Dedifferentiated amniotic fluid mesenchymal stem cell (primary cell): ENCODE measurements around the gene PARVG.
"Not testable (repeated sequence)": the region's sequence is repeated elsewhere in the genome, so short reads cannot be mapped to it uniquely, and the experiment has no call there.

Source experiments
- DNase-seq: peaks from one replicate; pipeline ENCODE4 v3.0.0-alpha.2; 2016; ENCODE audit errors: extremely low spot score

PARVG gene

DNA sequence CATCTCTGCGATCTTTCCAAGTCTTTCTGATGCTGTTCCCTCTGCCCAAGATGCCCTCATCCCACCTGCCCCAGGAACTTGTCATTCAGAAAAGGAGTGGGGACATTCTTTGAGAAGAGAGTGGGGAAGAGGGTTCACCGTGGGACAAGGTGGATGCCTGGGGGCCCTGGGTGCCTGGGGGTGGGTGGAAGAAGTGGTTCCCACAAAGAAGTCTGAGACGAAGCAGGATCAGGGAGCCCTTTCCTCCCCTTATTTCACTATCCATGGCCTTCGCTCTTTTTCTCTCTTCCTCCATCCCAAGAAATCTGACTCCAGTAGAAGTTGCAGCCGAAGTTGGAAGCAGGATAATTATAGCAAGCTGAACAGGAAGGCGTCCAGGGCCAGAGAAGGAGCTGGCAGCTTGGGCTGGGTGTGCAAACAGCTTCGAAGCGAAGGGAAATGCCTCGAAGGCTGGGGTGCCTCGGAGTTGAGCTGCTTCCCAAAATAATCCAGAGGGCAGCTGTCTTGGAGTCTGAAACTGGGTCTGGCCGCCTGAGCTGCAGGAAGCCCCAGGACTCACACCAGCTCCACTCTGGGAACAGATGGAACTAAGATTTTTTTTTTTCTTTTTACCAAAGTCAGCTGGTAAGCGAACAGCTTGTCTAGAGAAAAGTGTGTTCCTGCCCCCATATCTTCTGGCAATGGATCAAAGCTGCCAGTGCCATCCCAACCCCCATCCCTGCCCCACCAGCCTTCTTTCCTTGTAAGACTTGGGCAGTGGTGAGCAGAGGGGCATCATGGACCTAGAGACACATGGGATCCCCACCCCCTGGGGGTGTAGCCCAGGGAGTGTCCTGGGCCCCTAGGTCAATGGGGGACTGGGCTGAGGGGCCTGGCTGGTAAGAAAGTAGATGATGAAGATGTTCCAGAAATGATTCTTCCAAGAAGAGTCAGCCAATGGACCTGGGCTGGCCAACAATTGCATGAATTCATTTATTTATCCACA lies 31.5 kb downstream of the PARVG start:
- DNase-seq, result peak; percentile 36

DNA sequence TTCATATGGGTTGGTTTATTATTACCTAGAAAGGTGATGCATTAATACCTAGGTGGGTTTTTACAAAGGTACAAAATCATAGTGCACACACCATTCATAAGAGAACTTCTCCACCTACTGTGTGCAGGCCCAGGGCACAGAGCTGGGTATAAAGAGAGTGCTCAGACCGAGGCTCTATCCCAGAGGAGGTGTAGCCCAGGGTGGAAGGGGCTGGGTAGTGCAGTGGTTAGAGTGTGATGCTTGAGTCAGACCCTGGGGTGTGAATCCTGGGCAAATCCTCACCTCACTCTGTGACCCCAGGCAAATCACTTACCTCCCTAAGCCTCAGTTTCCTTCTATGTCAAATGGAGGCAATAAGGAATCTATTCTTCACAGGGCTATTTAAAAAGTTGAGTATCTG lies 32.2 kb downstream of the PARVG start:
- no peak for DNase-seq

DNA sequence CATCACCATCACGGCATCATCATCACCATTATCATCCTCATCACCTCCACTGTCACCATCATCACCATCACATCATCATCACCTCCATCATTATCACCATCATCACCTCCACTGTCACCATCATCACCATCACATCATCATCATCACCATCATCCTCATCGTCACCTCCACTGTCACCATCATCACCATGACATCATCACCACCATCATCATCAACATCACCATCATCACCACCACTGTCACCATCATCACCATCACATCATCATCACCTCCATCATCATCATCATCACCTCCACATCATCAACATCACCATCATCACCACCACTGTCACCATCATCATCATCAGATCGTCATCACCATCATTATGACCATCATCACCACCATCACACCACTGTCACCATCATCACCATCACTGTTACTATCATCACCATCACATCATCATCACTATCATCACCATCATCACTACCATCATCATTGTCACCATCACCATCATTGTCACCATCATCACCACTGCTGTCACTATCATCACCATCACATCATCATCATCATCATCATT lies 32.8 kb downstream of the PARVG start:
- no peak for DNase-seq

DNA sequence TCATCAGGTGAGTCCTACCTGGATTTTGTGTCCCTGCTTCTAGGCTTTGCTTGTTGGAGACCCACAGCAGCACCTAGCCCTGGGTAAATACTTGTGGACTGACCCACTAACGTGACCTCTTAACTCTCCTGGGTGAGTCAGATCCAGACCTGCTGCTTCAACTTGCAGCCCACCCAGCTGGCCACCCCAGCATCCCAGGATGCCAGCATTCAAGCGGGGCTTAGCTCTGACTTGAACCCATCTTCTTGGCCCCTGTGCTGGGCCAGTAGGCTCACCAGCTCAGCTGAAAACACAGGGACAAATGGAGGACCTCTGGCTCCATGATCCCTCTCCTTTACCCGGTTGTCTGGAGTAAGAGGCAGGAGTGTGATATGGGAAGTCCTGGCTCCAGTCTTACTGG lies 33.5 kb downstream of the PARVG start:
- no peak for DNase-seq

DNA sequence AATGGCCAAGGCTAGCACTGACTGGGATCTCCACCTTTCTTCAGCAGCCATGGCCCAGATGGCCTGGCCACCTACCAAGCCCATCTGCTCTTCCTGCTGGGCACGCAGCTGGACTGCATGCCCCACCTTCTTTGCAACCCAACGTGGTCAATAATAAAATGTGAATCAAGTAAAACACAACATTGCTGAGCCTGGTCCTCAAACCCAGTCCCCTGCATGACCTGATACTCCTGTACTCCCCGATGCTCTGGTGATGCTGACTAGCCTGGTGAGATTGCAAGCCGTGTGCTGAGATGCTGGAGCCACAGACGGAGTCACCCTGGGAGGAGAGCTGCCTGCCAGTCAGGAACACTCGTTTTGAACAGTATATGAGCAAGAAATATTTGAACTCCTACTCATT lies 34.0 kb downstream of the PARVG start:
- no peak for DNase-seq

DNA sequence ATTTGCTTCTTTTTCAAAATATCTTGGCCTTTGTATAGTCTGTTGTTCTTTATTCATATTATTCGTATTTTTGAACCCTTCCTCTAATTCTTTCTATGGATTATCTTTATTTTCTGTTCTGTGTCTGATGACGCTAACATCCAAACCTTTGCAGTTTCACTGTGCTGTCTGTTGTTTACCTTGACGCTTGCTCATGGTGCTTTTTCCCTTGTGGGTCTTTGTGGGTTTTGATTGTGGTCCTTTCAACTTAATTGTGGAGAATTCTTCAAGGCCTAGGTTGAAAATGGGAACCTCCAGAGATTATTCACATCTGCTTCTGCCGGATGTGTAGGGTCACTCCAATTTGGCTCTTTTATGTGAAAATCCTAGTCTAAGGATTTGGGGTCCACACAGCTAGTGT lies 34.6 kb downstream of the PARVG start:
- DNase-seq, result no peak

DNA sequence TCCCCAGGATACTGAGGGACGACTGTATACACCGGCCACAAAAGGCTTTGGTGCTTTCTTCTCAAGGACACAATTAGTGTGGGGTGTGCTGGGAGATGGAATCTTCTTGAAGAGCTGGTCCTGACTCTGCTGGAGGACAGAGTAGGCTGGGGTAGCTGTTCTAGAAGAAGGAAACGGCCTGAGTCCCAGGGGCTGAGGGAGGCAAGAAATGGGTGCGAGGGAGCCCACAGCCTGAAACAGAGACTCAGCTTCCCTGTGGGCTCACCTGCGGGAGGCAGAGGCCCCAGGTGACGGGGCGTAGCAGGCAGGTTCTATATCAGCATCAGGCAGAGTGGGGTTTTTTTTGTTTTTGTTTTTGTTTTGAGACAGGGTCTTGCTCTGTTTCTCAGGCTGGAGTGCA lies 36.6 kb downstream of the PARVG start:
- no peak for DNase-seq

DNA sequence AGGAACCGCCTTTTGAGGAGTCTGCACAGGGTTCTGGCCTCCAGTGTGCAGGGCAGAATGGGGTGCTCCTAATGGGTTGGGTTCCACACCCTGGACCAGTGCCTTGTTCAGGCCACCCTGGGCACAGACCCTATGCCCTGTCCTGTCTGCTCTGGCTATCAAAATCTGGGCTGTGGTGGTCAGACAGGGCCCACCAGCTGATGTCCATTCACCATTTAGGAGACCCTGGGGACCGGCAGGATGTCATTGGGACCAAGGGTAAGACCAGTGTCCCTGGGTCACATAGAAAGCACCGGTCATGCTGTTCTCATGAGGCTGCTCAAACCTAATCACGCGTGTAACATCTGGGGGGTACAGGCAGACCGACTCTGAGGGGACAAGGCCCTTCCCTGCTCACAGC lies 37.3 kb downstream of the PARVG start:
- no peak for DNase-seq

DNA sequence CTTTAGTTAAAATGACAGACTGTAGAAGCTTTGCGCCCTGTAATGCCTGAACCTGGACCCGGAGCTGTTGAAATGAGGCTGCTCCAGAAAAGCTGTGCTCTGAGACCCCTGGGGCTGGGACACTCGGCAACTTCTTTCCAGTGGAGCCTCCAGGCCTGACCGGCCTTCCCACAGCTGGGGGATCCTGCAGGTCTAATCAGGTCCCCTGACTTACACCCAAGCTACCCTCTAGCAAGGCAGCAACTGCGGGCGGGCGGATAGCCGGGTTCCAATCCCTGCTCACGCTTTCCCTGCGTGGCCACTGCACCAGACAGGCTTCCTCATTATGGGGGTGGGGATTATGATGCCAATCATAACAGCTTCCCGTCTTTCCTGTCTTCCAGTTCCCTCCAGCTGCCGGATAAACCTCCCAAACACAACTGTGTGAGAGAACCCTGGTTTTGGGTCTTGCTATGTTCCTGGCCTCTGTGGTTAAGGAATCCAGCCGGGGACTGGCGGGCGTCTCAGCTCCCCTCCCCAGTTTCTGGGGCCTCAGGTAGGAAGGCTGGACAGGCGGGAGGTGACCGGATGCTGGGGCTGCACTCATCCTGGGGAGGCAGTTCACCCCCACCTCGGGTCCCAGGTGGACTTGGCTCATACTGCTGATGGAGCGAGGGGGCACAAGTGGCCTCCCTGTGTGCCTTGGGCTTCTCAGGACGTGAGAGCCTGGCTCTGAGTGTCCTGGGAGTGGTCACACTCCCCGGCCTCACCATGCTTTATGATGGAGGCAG lies 38.6 kb downstream of the PARVG start:
- no peak for DNase-seq

DNA sequence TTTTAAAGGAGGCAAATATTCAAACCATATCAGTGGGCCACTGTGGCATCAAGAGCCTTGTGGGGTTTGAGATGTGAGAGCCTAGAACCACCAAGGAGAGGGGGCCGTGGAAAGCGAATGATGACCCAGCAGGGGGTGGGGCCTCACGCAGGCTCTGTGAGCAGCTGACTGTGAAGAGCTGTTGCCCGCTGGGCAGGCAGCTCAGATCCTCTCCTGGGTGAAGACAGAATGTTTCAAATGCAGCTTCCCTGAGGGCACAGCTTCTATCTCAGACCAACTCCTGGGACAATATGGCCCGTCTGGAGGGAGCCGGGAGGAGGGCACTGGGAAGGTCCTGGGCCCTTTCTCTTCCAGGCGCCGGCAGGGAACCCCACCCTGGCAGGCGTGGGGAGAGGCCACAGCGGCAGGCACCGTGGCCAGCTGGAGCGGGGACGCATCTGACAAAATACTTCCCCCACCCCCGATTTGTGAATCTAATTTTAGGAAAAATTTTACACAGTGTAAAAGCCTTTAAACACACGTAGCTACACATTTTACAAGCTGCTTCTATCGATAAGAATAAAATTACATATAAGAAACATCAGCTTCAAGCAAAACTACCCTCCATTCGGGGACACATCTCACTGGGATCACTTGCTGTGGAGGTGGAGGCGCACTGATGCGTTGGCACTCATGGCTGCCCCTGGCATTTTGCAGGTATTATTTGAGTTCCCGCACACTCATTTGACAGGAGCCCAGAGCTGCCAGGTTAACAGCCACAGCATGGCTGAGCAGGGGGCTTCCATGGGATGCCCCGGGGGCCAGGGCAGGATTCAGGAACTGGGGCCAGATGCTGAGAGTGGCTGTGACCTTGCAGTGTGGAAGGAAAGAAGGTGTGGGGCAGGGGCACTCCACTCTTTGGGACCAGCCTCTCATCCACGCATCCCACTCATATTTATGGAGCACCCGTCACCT lies 40.3 kb downstream of the PARVG start:
- DNase-seq, result no peak

DNA sequence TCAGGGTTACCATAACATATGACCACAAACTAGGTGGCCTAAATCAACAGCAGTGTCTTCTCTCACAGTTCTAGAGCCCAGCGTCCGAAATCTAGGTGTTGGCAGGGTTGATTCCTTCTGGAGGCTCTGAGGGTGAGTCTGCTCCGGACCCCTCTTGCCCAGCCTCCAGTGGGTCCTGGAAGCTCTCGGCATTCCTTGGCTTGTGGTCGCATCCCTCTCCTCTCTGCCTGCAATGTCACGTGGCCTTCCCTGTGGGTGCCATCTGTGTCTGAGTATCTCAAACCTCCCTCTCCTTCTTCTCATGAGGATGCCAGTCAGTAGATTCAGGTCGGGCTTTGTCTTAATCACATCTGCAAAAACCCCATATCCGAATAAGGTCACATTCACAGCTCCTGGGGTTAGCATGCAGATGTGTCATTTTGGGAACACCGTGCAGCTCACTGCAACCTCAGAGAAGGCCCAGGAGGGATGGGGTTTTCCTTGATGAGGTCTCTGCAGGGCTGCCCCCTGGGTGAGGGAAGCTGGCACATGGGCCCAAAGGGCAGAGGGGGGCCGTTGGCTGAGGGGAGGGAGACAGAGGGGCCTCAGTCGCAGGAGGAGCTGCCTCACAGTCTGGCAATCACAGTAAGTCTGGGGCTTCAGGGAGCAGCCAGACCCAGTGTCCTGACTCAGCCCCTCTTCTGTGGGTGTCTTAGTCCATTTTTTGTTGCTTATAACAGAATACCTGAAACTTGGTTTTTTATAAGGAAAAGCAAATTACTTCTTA lies 41.2 kb downstream of the PARVG start:
- no peak for DNase-seq

DNA sequence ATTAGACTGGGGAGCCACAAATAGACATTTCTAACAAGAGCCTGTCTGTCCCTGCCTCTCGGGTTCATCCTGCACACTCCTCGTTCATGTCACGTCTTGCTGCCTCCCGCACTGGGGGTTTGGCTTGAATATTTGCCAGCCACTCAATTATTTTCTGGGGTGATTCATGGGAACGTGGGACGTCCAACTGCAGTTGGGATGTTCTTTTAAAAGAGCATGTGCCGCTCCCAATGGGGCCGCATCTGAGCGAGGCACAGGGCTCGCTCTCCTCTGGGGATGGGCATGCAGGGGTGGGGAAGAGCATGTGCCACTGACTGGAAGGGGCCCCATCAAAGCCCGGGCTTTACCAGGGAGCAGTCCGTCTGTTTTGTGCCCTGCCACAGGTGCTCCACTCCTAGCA lies 43.4 kb downstream of the PARVG start:
- DNase-seq, result no peak

DNA sequence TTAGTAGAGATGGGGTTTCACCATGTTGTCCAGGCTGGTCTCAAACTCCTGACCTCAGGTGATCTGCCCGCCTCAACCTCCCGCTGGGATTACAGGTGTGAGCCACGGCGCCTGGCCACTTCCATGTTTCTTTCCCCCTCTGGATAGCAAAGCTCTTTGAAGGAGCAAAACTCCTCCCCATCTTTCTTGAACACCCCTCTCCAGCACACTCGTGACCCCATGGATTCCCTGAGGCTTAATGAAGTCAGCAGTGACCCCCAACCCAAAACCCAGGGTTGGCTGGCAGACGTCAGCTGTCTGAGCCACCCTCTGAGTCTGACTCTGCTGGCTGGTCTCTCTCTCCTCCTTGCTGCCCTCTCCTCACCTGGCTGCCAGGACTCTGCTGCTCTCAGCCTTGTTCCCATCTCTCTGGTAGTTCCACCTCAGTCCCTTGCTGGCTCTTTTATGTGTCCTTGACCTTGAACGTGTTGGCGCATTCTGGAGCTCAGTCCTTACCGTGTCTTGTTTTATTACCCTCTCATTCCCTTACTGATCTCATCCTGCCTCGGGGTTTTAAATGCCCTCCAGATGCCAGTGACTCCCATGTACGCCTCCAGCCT lies 44.5 kb downstream of the PARVG start:
- DNase-seq, result no peak

DNA sequence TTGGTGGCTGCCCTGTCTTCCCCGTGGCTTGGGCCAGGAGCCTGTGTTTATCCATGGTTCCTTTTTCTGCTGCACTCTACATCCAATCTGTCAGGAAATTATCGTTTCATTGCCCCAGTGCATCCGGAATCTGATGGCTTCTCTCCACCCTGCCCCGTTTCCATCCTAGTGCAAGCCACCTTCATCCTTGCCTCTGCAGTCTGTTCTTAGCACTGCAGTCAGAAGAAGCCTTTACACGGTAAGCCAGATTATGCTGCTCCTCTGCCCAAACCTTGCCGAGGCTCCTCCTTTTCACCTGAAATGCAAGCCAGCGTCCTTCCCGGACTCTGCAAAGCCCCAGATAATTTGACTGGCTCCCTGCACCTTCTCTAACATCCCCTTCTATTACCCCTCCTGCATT lies 45.1 kb downstream of the PARVG start:
- no peak for DNase-seq

DNA sequence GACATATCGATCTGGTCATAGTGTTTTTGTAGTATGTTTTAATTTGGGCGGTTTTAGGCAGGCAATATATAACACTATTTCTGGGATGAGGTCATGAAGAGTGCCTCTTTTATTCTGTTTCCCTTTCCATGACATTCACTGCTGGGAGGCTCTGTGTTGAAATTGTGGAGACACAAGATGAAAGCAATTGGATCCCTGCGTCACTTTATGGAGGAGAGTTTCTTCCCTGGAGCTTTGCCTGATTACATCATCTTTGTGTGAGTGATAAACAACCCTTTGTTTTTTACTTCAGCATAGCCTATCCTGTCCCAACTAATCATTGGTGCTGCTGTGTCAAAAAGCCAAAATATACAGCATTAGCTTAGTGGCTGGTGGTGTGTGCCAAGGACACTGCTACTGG lies 48.6 kb downstream of the PARVG start:
- DNase-seq, result no peak

DNA sequence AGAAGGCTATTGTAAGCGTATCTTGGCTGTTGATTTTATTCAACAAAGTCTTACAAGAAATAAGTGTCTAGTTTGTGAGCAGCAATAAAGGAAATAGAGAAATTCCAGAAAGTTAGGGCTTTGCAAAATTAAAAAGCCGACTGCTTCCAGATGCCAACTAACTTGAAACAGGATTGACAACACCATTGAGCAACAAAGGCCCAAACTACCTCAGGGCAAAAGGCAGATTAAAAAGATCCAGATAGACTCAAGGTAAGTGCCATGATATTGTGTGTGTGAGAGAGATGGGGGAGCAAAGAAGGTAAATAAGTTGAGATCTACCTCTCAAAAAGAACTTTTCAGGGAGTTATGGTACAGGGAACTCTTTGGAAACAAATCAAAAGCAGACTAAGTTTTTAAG lies 49.1 kb downstream of the PARVG start:
- DNase-seq, result no peak

DNA sequence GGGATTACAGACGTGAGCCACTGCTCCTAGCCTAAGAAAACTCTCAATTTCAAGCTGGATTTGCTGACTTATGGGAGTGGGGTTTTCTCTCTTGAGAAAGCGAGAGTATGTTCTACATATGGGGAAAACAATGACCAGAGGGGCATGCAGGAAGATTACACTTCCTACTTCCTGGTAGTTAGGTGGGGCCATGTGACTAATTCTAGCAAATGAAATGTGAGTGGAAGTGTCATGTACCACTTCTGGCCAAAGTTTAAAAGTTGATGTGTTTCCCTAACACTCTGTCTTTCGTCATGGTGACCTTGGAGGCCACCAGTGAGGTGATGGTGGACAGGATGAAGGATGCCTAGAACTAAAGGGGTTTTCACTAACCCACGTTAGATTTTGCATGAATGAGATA lies 50.5 kb downstream of the PARVG start:
- DNase-seq, result no peak

DNA sequence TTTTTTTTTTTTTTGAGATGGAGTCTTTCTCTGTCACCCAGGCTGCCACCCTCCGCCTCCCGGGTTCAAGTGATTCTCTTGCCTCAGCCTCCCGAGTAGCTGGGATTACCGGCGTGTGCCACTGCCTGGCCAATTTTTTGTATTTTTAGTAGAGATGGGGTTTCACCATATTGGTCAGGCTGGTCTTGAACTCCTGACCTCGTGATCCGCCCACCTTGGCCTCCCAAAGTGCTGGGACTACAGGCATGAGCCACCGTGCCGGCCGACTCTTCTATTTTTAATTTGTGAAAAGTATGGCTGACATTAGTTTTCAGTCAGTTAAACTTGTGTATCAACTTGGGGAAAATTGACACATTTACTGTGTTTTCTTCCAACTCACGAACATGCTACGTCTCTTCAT lies 53.6 kb downstream of the PARVG start:
- not testable (repeated sequence) for DNase-seq

DNA sequence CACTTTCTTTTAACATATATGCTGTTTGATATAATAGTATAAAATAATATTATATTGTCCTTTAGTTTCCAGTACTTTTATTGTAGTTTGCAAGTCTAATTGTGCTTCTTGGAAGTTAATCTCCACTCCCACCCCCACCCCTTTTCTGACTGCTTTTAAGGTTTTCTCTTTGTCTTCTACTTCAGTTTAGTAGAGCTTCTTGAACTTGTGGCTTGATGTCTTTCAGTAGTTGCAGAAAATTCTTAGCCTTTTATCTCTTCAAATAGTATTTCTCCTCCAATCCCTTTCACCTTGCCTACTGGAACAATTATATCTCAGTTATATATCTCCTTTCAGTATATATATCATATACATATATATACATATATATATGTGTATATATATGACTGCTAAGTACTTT lies 56.6 kb downstream of the PARVG start:
- DNase-seq, result no peak

DNA sequence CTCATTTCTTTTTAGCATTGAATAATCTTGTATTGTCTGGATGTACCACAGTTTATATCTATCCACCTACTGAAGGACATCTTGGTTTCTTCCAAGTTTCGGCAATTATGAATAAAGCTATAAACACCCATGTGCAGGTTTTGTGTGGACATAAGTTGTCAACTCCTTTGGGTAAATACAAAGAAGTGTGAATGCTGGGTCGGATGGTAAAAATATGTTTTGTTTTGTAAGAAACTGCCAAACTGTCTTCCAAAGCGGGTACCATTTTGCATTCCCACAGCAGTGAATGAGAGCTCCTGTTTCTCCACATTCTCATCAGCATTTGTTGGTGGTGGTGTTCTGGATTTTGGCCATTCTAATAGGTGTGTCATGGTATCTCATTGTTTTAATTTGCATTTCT lies 60.4 kb downstream of the PARVG start:
- DNase-seq, result not testable (repeated sequence)
